T-helper 1 cell treated with Interleukin-12 subunit alpha and Interleukin-12 subunit beta and Interleukin-4 antibody, amounts not matched to agents 30 ng/mL and 1 ng/mL, for 36 hours (primary cell): ENCODE results near the gene MED27. TPM values are rescaled to one million over a fixed set of nuclear protein-coding genes. Genes with fewer than 3 reads are reported as not detected.

ENCODE experiments used
- intact Hi-C: fragments of 100-400 bp; cut with micrococcal nuclease; formaldehyde crosslinking; loops from one replicate; pipeline ENCODE4 v1.15.1; 2024
- total RNA-seq: library from RNA; stranded (reverse); gene quantifications from 2 replicates; pipeline ENCODE4 v1.2.3, GENCODE V29; 2022

The MED27 gene, protein sequence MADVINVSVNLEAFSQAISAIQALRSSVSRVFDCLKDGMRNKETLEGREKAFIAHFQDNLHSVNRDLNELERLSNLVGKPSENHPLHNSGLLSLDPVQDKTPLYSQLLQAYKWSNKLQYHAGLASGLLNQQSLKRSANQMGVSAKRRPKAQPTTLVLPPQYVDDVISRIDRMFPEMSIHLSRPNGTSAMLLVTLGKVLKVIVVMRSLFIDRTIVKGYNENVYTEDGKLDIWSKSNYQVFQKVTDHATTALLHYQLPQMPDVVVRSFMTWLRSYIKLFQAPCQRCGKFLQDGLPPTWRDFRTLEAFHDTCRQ
- total RNA-seq, result 29.5 and 32.5 TPM in 2 replicates

DNA sequence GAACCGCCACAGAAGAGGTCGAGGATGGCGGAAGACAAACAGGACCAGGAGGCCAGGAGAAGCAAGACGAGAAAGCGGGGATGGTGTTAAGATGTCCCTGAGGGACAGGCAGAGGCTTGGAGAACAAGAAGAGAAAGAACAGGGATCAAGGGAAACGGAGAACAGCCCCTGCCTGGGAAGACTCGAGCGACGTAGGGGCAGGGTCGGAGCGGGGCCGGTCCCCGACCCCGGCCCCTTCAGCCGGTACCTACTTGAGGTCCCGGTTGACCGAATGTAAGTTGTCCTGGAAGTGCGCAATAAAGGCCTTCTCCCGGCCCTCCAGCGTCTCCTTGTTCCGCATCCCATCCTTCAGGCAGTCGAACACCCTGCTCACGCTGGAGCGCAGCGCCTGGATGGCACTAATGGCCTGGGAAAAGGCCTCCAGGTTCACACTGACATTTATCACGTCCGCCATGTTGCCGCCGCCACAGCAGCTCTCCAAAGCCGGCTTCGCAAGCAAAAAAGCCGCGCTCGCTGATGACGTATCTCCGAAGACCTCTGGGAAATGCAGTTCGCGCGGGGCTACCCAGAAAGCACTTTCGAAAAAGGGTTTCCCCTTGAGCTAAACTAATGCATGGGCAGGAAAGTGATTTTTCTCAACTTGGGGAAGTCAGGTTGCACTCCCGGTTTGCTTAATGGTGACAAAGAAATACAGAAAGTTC is at the start of gene MED27:
MED27 (minus strand) TSS at position 477 of the 701 bp plus-strand sequence; CDS start at position 454, 23 bp downstream.
- intact Hi-C loops, result loop anchor here (1.0 to 10.0 kb wide), 8 partner anchors 73 to 865 kb away; partner anchors contain the start of genes GTF3C4, TSC1 and TTF1

DNA sequence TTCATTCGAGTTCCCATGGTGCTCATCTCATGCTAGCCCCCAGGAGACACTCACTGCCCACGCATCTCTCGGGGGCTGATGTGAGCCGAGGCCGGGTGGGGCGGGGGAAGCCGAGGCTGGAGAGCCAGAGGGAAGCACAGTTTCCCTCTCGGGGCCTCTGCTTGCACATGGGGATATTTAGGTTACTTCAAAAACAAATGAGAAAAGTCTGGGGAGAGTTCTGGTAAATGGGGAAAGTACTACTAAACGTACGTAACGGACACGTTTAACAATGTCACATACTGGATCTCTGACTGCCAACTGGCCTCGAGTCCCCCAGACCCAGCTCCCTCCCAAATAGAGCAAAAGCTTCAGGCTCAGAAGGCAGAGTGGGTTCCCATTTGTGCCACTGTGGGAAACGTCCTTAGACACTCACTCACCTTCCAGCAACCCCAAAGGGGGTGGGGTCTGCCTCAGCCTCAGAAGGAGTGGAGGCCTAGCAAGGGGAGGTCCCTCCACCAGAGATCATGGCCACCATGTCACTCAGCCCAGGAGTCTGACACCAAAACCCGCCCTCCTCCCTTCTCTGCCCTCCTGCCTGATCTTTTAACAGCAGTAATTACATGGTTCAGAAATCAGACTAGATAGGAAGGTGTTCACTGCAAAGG is 48.3 kb upstream of the MED27 start:
- intact Hi-C loops, result no loop called here

DNA sequence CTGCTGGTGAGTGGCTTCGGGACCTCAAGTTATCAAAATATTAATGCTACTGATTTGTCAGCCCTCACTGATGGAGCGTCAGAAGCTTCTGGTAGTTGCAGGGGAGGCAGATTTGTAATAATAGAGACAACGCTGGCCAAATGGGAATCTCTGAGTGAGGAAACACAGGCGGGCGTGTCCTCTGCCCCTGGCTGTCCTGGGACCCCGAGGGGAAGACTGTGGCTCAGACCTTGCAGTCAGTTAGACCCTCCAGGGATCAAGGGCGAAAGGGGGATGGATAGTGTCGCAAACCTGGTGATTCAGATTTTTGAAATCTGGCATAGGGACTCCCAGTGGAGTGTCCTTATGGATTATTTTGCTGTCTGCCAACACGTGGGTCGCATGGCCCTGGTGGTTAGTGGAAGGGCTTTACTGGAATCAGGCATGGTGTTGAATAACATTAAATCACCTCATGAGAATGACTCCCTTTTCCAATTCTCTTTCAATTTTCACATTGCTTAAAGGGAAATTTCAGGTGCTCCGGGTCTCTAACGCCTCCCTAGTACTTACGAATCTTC is 47.1 kb upstream of the MED27 start:
- intact Hi-C loops, result no loop called here

DNA sequence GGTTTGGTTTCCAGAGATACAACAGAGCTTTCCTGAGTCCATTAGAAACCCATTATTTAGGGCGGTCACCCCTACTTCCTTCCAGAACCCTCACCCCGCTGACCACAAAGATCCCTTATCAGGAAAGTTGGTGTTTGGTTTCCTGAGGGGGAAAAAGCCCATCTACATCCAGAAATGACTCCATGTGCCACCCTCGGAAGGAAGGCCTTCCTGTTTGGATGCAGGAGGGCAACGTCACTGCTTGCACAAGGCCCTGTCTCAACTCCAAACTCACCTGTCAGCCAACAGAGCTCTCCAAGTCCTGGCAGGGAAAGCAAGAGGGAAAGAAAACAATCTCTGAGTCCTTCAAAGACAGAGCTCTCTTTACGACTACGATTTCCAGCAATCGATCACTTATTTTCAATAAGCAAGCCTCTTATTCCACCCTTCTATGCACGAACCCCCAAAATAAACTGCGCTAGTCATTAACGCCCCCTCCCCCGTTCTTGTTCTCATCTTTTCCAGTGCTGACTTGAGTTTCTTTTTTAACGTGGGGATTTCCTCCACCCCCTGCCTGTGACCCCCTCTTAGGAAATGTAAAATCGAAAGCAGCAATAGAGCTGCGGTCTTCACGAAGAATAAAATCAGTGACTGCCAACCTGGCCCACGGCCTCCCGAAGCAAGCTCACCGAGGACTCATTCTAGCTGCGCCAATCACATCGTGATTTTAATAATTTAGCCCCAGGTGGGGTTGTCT is 46.4 kb upstream of the MED27 start:
- intact Hi-C loops, result no loop called here

DNA sequence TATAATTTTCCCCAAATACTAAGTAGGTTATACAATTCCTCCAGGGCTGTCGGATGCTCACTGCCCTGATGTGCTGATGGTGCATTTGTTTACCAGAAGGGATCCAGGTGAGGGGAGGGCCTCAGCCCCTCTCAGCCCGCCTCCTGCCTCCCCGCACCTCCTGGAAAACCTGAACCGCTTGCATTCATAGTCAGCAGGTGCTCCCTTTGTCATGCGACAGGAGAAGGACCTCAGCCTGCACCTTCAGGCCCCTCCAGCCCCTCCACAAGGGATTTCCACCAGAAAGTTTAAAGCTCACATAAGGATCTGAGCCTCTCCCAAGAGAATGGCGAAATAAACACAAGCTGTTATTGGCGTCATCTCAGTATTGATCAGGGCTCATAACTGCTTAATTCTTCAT is 45.7 kb upstream of the MED27 start:
- intact Hi-C loops, result no loop called here

DNA sequence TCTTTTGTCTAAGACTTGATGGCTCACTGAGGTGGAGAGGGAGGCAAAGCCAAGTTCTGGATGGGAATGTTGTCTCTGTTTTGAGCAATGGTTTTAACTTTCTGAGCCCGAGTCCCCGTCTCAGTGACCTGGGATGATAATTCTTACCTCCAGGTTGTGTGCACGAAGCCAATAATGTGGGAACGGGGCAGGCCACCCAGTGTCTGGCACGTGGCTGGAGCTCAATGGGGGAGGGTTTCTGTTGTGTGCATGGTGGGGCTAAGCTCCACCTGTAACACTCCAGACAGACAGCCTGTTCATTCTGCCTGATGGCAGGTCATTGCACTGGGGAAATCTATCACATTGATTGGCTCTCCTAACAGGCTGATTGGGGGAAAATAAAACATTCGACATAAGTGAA is 45.1 kb upstream of the MED27 start:
- intact Hi-C loops, result no loop called here

DNA sequence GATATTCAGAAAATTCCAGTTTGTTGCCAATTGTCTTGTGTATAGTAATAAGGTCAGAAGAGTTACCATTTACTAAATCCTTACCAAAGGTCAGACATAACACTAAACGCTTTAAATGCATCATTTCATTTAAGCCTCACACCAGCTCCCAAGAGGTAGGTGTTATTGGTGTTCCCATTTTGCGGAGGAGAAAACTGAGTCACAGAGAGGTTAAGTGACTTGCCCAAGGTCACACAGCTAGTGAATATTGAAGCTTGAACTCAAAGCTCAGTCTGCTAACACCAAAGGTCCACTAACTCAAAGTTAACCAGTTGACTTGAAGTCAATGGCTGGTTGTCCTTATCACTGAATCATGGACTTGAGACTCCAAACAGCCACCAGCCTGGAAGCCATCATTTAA is 41.4 kb upstream of the MED27 start:
- intact Hi-C loops, result no loop called here

DNA sequence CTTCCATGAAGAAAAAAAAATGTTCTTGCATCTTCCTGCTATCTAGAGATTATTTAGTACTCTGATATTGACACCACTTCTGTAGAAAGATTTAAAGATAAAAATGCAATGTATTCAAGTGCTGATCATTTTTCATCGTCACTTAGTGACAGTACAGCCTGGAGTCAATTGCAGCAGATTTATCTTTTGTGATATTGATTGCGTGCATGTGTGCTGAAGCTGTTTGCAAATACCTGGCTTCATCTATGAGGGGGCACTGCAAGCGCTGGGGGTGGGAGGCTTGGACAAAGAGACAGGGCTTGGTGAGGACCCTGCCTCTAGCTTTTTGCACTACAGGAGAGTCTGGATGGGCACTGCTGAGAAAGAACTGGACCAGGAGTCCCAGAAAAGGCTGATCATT is 38.0 kb upstream of the MED27 start:
- intact Hi-C loops, result no loop called here

DNA sequence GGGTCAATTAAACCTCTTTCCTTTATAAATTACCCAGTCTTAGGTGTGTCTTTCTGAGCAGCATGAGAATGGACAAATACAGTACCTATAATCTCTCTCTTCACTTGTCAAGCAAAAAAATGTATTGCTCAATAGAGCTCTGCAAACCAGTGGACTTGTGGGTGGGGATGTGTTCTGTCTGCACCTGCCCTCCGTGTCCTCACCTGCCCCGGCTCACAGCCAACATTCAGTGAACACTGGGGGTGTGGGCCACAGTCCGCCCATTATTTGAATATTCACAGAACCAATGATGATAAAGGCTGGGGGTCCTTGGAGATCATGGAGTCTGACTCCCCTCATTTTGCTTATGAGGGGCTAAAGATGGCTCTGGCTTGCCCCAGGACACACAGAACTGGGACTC is 36.9 kb upstream of the MED27 start:
- intact Hi-C loops, result no loop called here

DNA sequence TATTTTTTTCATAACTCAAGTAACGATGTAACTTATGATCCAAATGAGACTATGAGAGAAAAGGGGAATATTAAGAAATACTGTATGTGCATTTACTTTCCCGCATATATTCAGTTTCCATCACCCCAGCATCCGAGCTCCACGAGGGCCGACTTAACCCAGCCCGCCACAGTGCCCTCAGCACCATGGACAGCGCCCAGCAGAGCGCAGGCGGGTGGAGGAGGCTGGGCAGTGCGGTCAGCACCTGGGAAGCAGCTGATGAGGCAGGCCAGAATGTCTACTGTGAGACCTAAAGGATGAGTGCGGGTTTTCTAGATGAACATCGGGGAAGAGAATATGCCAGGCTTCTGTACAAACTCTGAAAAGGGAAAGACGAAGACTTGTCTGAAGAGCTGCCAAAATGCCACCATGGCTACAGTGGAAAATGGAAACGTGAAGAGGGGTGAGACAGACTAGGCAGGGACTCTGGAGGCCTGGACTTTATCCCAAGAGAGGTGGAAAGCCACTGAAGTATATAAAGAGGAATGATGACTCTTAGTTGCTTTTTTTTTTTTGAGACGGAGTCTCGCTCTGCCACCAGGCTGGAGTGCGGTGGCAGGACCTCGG is 34.5 kb upstream of the MED27 start:
- intact Hi-C loops, result no loop called here

DNA sequence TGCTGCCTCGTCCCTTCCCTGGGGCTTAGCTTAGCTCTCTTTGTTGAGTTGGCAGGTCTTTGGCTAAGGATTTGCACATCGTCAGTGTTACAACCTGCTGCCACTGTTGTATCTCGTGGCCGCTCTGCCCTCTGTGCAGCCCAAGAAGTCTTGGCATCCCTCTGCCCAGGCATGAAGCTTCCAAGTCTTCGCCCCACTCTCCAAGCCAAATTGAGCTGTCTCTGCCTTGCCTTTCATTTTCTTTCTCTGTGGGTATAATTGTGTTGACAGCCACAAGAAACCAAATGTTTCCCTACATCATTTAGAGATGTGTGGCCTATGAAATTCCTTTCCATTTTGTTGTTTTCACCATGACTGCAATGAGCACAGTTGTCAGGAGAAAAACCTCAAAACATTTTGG is 29.6 kb upstream of the MED27 start:
- intact Hi-C loops, result no loop called here

DNA sequence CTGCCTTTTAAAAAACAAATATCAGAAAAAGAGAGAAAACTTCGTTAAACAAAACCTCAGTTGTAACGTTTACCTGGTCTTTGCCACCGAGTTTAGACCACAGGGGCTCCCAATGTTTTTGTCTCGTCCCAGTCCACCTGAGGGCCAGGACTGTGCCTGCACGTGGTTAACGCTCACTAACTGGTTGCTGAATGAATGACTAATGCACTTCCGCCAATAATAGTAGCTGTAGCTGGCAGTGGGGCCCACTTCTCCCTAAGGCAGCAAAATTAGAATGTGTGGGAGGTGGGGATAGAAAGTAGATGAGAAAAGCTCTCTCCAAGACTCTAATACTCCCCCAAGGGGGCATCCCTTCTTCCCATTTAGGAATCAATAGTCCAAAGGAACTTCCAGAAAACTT is 29.1 kb upstream of the MED27 start:
- intact Hi-C loops, result no loop called here

DNA sequence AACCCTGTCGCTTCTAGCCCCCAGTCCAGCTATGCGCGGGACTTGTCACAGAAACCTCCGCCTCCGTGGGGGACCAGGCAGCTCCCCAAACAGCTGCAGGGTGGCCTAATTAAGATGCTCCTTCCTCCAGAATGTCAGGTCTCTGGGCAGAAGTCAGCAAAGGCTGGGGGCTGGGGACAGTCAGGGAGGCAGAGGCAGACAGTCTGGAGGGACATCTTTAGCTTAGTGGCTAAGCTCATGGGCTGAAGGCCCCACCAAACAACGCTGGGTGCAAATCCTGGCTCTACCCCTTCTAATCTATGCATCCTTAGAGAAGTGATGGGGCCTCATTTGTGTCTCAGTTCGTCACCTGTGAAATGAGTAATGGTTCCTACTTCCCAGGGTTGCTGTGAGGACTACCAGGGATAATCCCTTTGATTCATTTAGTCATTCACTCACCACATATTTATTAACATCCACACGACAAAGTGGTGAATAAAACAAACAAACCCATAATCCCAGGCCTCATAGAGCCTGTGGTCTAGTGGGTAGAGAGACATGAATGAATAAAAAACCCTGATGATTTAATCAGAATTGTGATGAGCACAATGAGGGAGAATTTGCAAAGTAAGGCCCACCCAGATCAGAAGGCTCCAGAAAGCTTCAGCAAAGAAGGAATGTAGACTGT is 20.2 kb upstream of the MED27 start:
- intact Hi-C loops, result no loop called here

DNA sequence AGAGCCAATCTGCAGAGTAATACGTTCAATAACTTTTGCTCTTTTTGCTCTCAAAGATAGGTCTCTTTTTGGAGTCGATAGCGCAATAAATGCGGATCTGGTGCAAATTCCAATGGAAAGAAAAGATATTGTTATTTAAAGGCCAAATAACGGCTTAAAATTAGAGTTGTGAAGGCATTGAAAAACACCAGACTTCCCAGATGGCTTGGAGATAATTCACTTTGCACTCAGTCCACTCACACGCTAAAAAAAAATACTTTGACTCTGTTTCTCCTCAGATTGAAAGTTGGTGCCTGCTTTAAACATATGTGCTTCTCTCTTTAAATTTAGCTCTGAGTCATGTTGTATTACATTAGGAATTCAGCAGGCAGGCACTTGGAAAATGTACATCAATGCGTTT is 19.5 kb upstream of the MED27 start:
- intact Hi-C loops, result no loop called here

DNA sequence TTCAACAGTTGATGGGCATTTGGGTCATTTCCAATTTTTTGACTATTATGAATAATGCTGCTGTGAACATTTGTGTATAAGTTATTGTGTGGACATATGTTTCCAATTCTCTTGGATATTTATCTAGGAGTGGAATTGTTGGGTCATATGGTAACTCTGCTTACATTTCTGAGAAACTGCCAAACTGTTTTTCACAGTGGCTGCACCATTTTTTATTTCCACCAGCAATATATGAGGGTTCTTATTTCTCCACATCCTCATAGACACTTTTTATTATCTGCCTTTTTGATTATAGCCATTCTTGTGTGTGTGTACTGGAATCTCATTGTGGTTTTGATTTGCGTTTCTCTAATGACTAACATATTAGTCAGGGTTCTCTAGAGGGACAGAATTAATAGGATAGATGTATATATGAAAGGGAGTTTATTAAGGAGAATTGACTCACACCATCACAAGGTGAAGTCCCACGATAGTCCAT is 14.7 kb upstream of the MED27 start:
- intact Hi-C loops, result no loop called here

DNA sequence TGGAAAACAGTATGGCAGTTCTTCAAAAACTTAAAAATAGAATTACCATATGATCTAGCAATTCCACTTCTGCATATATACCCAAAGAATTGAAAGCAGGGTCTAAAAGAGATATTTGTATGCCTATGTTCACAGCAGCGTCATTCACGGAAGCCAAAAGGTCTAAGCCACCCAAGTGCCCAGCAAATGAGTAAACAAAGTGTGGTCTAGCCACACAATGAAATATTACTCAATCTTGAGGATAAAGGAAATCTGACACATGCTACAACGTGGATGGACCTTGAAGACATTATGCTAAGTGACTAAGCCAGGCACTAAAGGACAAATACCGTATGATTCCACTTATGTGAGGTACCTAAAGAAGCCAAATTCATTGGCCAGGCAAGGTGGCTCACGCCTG is 11.1 kb upstream of the MED27 start:
- intact Hi-C loops, result no loop called here

DNA sequence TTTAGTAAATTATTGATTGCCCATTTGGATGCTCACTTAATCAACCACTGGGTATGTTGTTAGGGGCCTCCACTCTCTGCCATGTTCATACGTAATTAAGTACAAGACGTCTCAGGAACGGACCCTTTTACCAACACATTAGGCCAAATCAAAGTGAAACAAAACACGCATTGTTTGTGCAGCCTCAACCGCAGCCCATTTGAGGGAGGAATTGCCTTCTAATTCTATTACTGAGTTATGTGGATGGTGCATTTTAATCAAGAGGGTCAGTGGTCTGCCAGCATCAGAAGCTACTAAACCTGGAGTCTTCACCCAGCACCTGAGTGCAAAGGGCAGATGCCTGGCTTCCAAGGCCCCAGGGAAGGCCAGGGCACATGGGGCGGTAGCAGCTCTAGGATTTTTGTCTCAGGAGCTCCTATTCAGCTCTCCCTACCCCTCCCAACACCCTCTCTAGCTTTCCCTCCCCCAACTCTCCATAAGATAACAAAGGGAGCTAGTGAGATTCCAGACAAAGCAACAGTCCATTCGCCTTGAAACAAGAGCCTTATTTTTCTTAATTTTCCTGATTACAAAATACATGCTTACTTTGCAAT is 7.9 kb upstream of the MED27 start:
- intact Hi-C loops, result no loop called here

DNA sequence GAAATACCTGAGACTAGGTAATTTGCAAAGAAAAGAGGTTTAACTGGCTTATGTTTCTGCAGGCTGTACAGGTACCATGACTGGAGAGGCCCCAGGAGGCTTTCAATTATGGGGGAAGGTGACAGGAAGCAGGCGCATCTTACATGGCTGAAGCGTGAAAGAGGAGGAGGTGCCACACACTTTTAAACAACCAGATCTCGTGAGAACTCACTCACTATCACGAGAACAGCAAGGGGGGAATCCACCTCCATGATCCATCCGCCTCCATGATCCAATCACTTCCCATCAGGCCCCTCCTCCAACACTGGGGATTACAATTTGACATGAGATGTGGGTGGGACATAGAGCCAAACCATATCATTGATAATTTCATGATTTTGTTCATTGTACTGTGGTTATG is 2.5 kb upstream of the MED27 start:
- intact Hi-C loops, result no loop called here

DNA sequence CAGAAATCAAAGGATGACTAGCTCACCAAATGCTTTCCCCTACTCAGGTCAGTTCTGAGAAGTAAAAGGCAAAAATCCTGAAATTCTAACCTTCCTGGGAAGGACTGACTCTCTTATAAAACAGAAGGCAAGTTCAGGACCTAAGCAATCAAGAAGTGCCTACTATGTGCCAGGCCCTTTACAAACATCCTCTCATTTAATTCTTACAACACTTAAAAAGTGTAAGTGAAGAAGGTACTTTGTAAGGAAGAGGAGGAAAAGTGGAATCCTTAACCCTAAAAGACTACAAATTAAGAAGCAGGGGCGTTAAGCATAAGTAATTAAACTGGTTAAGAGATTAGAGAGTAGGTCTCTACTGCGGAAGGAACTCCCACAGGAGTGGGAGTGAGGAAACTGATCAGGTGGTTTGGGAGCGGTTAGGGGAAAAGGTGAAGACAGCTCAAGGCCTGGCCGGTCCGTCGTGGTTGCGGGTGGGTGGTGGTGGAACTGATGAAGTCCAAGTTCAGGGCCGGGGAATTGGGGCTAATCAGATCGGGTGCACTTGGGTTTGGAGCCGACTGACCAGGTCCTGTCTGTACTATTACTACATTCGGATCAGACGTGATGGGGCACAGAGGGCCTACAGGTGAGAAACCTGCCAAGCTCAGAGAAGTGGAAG is 839 bp downstream of the MED27 start:
- intact Hi-C loops, result loop anchor here (1.0 to 10.0 kb wide), 7 partner anchors 72 to 866 kb away; partner anchors contain the start of genes GTF3C4, TSC1 and TTF1
